ENCODE data around the gene TMEM95. TPM values are rescaled to one million over a fixed set of nuclear protein-coding genes. Genes with fewer than 3 reads are reported as not detected.
A peak's percentile ranks its signal among the peaks of the same experiment; 100 is the strongest.

TMEM95 gene
- total and polyA plus RNA-seq, 10 of the 15 experiments (the other 5 are each of a cell fraction or from before 2014, with no cell fraction given) = 0.05 to 0.28 TPM; not detected in 8

GRCh38 chr17:7351665-7352502, 3.1 kb upstream of the TMEM95 start, which contains the start of gene KCTD11 (continued):
- TF ChIP-seq, protein P1, sequence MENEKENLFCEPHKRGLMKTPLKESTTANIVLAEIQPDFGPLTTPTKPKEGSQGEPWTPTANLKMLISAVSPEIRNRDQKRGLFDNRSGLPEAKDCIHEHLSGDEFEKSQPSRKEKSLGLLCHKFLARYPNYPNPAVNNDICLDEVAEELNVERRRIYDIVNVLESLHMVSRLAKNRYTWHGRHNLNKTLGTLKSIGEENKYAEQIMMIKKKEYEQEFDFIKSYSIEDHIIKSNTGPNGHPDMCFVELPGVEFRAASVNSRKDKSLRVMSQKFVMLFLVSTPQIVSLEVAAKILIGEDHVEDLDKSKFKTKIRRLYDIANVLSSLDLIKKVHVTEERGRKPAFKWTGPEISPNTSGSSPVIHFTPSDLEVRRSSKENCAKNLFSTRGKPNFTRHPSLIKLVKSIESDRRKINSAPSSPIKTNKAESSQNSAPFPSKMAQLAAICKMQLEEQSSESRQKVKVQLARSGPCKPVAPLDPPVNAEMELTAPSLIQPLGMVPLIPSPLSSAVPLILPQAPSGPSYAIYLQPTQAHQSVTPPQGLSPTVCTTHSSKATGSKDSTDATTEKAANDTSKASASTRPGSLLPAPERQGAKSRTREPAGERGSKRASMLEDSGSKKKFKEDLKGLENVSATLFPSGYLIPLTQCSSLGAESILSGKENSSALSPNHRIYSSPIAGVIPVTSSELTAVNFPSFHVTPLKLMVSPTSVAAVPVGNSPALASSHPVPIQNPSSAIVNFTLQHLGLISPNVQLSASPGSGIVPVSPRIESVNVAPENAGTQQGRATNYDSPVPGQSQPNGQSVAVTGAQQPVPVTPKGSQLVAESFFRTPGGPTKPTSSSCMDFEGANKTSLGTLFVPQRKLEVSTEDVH (IDR thresholded peaks at IDR 0.05; ENCODE audit: low read depth, partially characterized antibody) = no peak
- TF ChIP-seq POLR2A (IDR thresholded peaks at IDR 0.05; ENCODE audit: low read depth, low read length) = peak; percentile 81
- TF ChIP-seq POLR2AphosphoS2 (IDR thresholded peaks at IDR 0.05; ENCODE audit: low read depth, low read length) = peak; percentile 88

GRCh38 chr17:7352503-7352889, 2.5 kb upstream of the TMEM95 start:
- Histone ChIP-seq H3K79me2 (ENCODE audit: control insufficient read depth, insufficient read depth, low read length) (peaks cover 7% of the 10 kb centered on the region), H3K4me1 (ENCODE audit: control insufficient read depth, insufficient read depth, low read length) (peaks cover 23% of the 10 kb centered on the region), H3K36me3 (ENCODE audit: control insufficient read depth in 2 of 2, insufficient read depth in 2 of 2, low read length in 1 of 2) (peaks cover 2 to 5% of the 10 kb centered on the region in 2 experiments; a peak in 3 of 4 replicates), H4K20me1 (ENCODE audit: control insufficient read depth, insufficient read depth) (no peaks in the 10 kb centered on the region), H3K27ac (ENCODE audit: control insufficient read depth, insufficient read depth) (peak overlapping the region; percentile 59), H3K9me3 (replicated peaks; ENCODE audit: control insufficient read depth, insufficient read depth, low read length) (no peaks in the 10 kb centered on the region), H2AFZ (ENCODE audit: control insufficient read depth, low read depth, low read length) (no peak overlapping the region; the same call in 1 of the 2 replicates), H3K4me3 (peak overlapping the region; percentile 88), H3K9ac (ENCODE audit: control insufficient read depth, insufficient read depth, low read length) (peak overlapping the region; percentile 62), H3K4me2 (ENCODE audit: control insufficient read depth, insufficient read depth) (peak overlapping the region; percentile 93), H3K27me3 (replicated peaks in 1 of 2; ENCODE audit: control insufficient read depth in 2 of 2, insufficient read depth in 2 of 2, low read length in 1 of 2) (no peaks in the 10 kb centered on the region)
- ChIA-PET RAD21 (ENCODE audit: unreplicated experiment) (interaction anchor here (1.2 to 5.0 kb wide), 2 partner anchors 16 to 28 kb away, joined by 3 to 45 read pairs; partner anchors contain the start of gene ACAP1), POLR2A (interaction anchor here (0.7 to 1.0 kb wide), 2 partner anchors 16 to 51 kb away, joined by 3 to 10 read pairs; partner anchors contain the start of genes ACAP1 and TMEM256), SMC1A (ENCODE audit: uncharacterized antibody, unreplicated experiment) (interaction anchor here (1.2 to 1.5 kb wide), 4 partner anchors 14 to 153 kb away, joined by 3 to 5 read pairs (median 4); partner anchors contain the start of genes ACAP1 and TMEM102), CTCF (interaction anchor here (1.2 to 2.6 kb wide), 3 partner anchors 12 to 32 kb away, joined by 3 to 9 read pairs (median 4); no protein-coding TSS in a partner anchor)
- WGBS (ENCODE audit: insufficient coverage, insufficient replicate concordance, low lambda C conversion rate, missing lambda C conversion rate) = 24% methylated on average over 10 of the region's 10 CpGs
- intact Hi-C loops (cut with micrococcal nuclease; ENCODE audit: unreplicated experiment) (loop anchor here (5.0 kb wide), 1 partner anchor 85 kb away; the partner anchor contains the start of genes FGF11 and TMEM102), in situ Hi-C loops (cut with MboI) (no loop called here)
- FAIRE-seq (peak; percentile 38), ATAC-seq (no peak), DNase-seq (ENCODE audit: low read depth, low spot score) (no peak)
- TSS peak; percentile 46 for BruUV-seq (replicated peaks)
- peak; percentile 59; the same call in 1 of the 2 replicates for TF ChIP-seq RUNX3 (IDR thresholded peaks at IDR 0.05; ENCODE audit: low read length)
- TF ChIP-seq MLLT1 (IDR thresholded peaks at IDR 0.05) = peak; percentile 36; the same call in 1 of the 2 replicates
- TF ChIP-seq SIN3A (IDR thresholded peaks at IDR 0.05; ENCODE audit: low read depth, low read length) = no peak
- no peak for TF ChIP-seq POLR2AphosphoS2 (IDR thresholded peaks at IDR 0.05; ENCODE audit: low read depth, low read length)
- no peak for TF ChIP-seq EED (IDR thresholded peaks at IDR 0.05; ENCODE audit: low read depth)
- peak in 1 of 3 experiments; percentile 71; a peak in 4 of 6 replicates for TF ChIP-seq CTCF (IDR thresholded peaks at IDR 0.05 in 2 of 3, conservative IDR thresholded peaks at IDR 0.05 in 1 of 3; ENCODE audit: control insufficient read depth in 2 of 3, extremely low read depth in 1 of 3, insufficient read depth in 1 of 3, low read depth in 3 of 3, low read length in 3 of 3)
- no peak for TF ChIP-seq CHD4 (IDR thresholded peaks at IDR 0.05)
- TF ChIP-seq SMAD5 (IDR thresholded peaks at IDR 0.05; ENCODE audit: low read depth) = 0 out of 2 replicates have a peak, but pooled peaks have one; percentile 1
- no peak for TF ChIP-seq EGR1 (IDR thresholded peaks at IDR 0.05; ENCODE audit: borderline replicate concordance in 1 of 2, low read depth in 2 of 2, low read length in 2 of 2)
- TF ChIP-seq HDGF (IDR thresholded peaks at IDR 0.05) = peak; percentile 67; the same call in 1 of the 2 replicates
- no peak for TF ChIP-seq NFYA (IDR thresholded peaks at IDR 0.05; ENCODE audit: borderline replicate concordance, low read depth, low read length)

Measured in GM12878 (cell line).